Transverse colon (tissue), 4 donors: ENCODE measurements around the gene WDR91. TPM values are rescaled to one million over a fixed set of nuclear protein-coding genes. Genes with fewer than 3 reads are reported as not detected.

Experiments
- DNase-seq: peaks from one replicate; pipeline ENCODE4 v3.0.0-alpha.2; 2019
- H3K27ac ChIP-seq, 4 donors: fragments of 200-600 bp; sonication (generic); 2 replicates each; pipeline ENCODE4 v1.5.1; 2016 to 2018; ENCODE audit warnings: inconsistent platforms in 4 of 4
- H3K27me3 ChIP-seq: fragments of 200-600 bp; sonication (generic); 2 replicates; pipeline ENCODE4 v1.5.1; 2017; ENCODE audit warnings: inconsistent platforms
- H3K36me3 ChIP-seq, 4 donors: fragments of 200-600 bp; sonication (generic); 2 replicates each; pipeline ENCODE4 v1.5.1; 2017 to 2019; ENCODE audit warnings: inconsistent platforms in 4 of 4
- H3K4me1 ChIP-seq, 4 donors: fragments of 200-600 bp; sonication (generic); 2 replicates each; pipeline ENCODE4 v1.5.1; 2017 to 2020; ENCODE audit warnings: inconsistent platforms in 4 of 4
- H3K4me3 ChIP-seq, 4 donors: fragments of 200-600 bp; sonication (generic); 1 replicate in 1 of 4; 2 replicates in 3 of 4; pipeline versions ENCODE4 v1.5.1 to v1.6.1; 2017 to 2019; ENCODE audit warnings: inconsistent platforms in 4 of 4
- H3K9me3 ChIP-seq, 2 donors: fragments of 200-600 bp; sonication (generic); 2 replicates each; pipeline ENCODE4 v1.5.1; 2017 to 2019; ENCODE audit warnings: inconsistent platforms in 2 of 2
- CTCF ChIP-seq, 5 experiments: fragments of 200-600 bp in 3 of 5; fragments of 450-650 bp in 2 of 5; sonication (generic) in 3 of 5; IDR thresholded peaks; 1 replicate in 2 of 5; 2 replicates in 3 of 5; pipeline ENCODE4 v1.5.1; 2016 to 2017; ENCODE audit warnings: antibody characterized with exemption in 5 of 5, inconsistent platforms in 3 of 5, mild to moderate bottlenecking in 2 of 5, moderate library complexity in 1 of 5
- EP300 ChIP-seq: sonication (generic); formaldehyde crosslinking; IDR thresholded peaks from one replicate; pipeline ENCODE4 v1.6.1; 2017; ENCODE audit warnings: antibody characterized with exemption, low read depth
- POLR2A ChIP-seq: fragments of 450-650 bp; IDR thresholded peaks from one replicate; pipeline ENCODE4 v1.6.1; 2016; ENCODE audit warnings: antibody characterized with exemption, mild to moderate bottlenecking, moderate library complexity
- POLR2AphosphoS5 ChIP-seq, 3 donors: sonication (generic); formaldehyde crosslinking; IDR thresholded peaks; one replicate each; pipeline ENCODE4 v1.6.1; 2016; ENCODE audit warnings: antibody characterized with exemption in 3 of 3
- WGBS, 2 donors: methylation state at CpG; one replicate each; pipeline ENCODE4 v1.1.5; 2018; ENCODE audit warnings: low coverage in 1 of 2; 5-methylcytosine and 5-hydroxymethylcytosine counted together
- in situ Hi-C, 4 donors: fragments of 200-750 bp; cut with MboI; loops; one replicate each; pipeline versions ENCODE4 v1.15.0 to v1.15.1; 2017; ENCODE audit warnings: low sequenced_read_pairs in 3 of 4, low pct_ligation_motif_present in 1 of 4, low pct_unique_long_range_greater_than_20kb in 1 of 4
- intact Hi-C: fragments of 100-400 bp; cut with DNase I; formaldehyde crosslinking; loops from one replicate; pipeline ENCODE4 v1.15.1; 2023; ENCODE audit warnings: low total_unique reads
- total RNA-seq, 4 donors: library from RNA; depleted of rRNA; stranded (reverse); fragments of >200 nt; gene quantifications; one replicate each; pipeline ENCODE4 v1.1.0, GENCODE V29; 2016

WDR91 gene
- total RNA-seq = 10 to 100 TPM in 2 of 4 donors, 1 to 10 TPM in 2; 6.7 to 19.9 (median 12.6) TPM

- WGBS, 2 donors = 1% methylated on average over 59 of the region's 82 CpGs; no CpG with 5 or more reads in 1 of the 2 donors
- H3K36me3 ChIP-seq = no peaks in the 10 kb centered on the region
- no peaks in the 10 kb centered on the region for H3K9me3 ChIP-seq
- intact Hi-C loops = no loop called here
- H3K4me1 ChIP-seq = peaks cover 0 to 15% (median 8%) of the 10 kb centered on the region in 4 donors
- DNase-seq = peak; percentile 98
- H3K4me3 ChIP-seq = peak within 1 kb of the TSS; percentile 71 to 90 (median 78)
- no peaks in the 10 kb centered on the region for H3K27me3 ChIP-seq
- peak within 1 kb of the TSS; percentile 86 to 95 (median 90) for H3K27ac ChIP-seq
- in situ Hi-C loops = no loop called here
- TF ChIP-seq POLR2A = peak; percentile 85
- TF ChIP-seq POLR2AphosphoS5 (IDR thresholded peaks at IDR 0.05) = peak; percentile 91 to 96 (median 92)
- no peak for TF ChIP-seq EP300
Observed at GRCh38 chr7:135211179-135211945, at the start of gene WDR91. TSS of gene WDR91 (minus strand) at chr7:135211526. CDS start at chr7:135211502, 24 bp downstream.

- H3K9me3 ChIP-seq = no peaks in the 10 kb centered on the region
- no peak for DNase-seq
- intact Hi-C loops (no loop called here), in situ Hi-C loops (no loop called here)
- H3K4me1 ChIP-seq = peaks cover 0 to 5% (median 0%) of the 10 kb centered on the region in 4 donors
- peak overlapping the region in 1 of 4 donors; percentile 34 for H3K27ac ChIP-seq
- TF ChIP-seq CTCF (IDR thresholded peaks at IDR 0.05) = no peak
- TF ChIP-seq POLR2A = no peak
- TF ChIP-seq POLR2AphosphoS5 (IDR thresholded peaks at IDR 0.05) = no peak
- TF ChIP-seq EP300 = no peak
- no peak overlapping the region for H3K4me3 ChIP-seq
- WGBS, 2 donors = 85 to 88% methylated on average over 2 of the region's 2 CpGs
- H3K36me3 ChIP-seq = no peaks in the 10 kb centered on the region
- H3K27me3 ChIP-seq = no peaks in the 10 kb centered on the region
Observed at GRCh38 chr7:135260470-135260869, 49.1 kb upstream of the WDR91 start.

GRCh38 chr7:135259702-135260101, 48.4 kb upstream of the WDR91 start:
- no peak overlapping the region for H3K27ac ChIP-seq
- TF ChIP-seq POLR2A (no peak), POLR2AphosphoS5 (IDR thresholded peaks at IDR 0.05) (no peak)
- DNase-seq = no peak
- H3K36me3 ChIP-seq = no peaks in the 10 kb centered on the region
- intact Hi-C loops = no loop called here
- H3K4me1 ChIP-seq = peaks cover 0 to 8% (median 4%) of the 10 kb centered on the region in 4 donors
- no peaks in the 10 kb centered on the region for H3K9me3 ChIP-seq
- WGBS, 2 donors = 89% methylated on average over 6 of the region's 6 CpGs; no CpG with 5 or more reads in 1 of the 2 donors
- no peaks in the 10 kb centered on the region for H3K27me3 ChIP-seq
- in situ Hi-C loops = no loop called here
- no peak overlapping the region for H3K4me3 ChIP-seq

- TF ChIP-seq POLR2AphosphoS5 (IDR thresholded peaks at IDR 0.05) (no peak), CTCF (IDR thresholded peaks at IDR 0.05) (no peak), EP300 (no peak), POLR2A (no peak)
- Histone ChIP-seq H3K27me3 (no peaks in the 10 kb centered on the region), H3K9me3 (no peaks in the 10 kb centered on the region), H3K4me1 (peaks cover 5 to 20% (median 14%) of the 10 kb centered on the region in 4 donors), H3K27ac (no peak overlapping the region), H3K36me3 (no peaks in the 10 kb centered on the region), H3K4me3 (no peak overlapping the region)
- in situ Hi-C loops = no loop called here
- intact Hi-C loops = no loop called here
- 70 to 75% methylated on average over 2 to 3 of the region's 3 CpGs for WGBS, 2 donors
- DNase-seq = no peak
Observed at GRCh38 chr7:135258585-135258984, 47.3 kb upstream of the WDR91 start.

GRCh38 chr7:135257790-135258189, 46.5 kb upstream of the WDR91 start:
- in situ Hi-C loops = no loop called here
- no peak overlapping the region for H3K27ac ChIP-seq
- 45 to 56% methylated on average over 2 to 4 of the region's 4 CpGs for WGBS, 2 donors
- no peaks in the 10 kb centered on the region for H3K9me3 ChIP-seq
- no peak overlapping the region for H3K4me3 ChIP-seq
- H3K4me1 ChIP-seq = peaks cover 5 to 25% (median 17%) of the 10 kb centered on the region in 4 donors
- no peaks in the 10 kb centered on the region for H3K27me3 ChIP-seq
- intact Hi-C loops = no loop called here
- no peak for DNase-seq
- no peak for TF ChIP-seq EP300
- no peak for TF ChIP-seq POLR2AphosphoS5 (IDR thresholded peaks at IDR 0.05)
- TF ChIP-seq CTCF (IDR thresholded peaks at IDR 0.05) = no peak
- TF ChIP-seq POLR2A = no peak
- H3K36me3 ChIP-seq = no peaks in the 10 kb centered on the region
